A549 (cell line): ENCODE results near the gene ACSF3.

ENCODE experiments used
- CBX8 ChIP-seq: fragments of 200-600 bp; sonication (generic); IDR thresholded peaks from 2 replicates; pipeline ENCODE4 v1.6.1; 2016
- CEBPB ChIP-seq, 2 experiments: fragments of >200 bp in 1 of 2; sonication (Bioruptor Twin) in 1 of 2; formaldehyde crosslinking in 1 of 2; IDR thresholded peaks; 2 replicates each; pipeline ENCODE4 v1.6.1; 2012 to 2016
- CTCF ChIP-seq: fragments of >200 bp; sonication (Bioruptor Twin); formaldehyde crosslinking; IDR thresholded peaks from 3 replicates; pipeline ENCODE4 v1.5.1; 2016
- JUNB ChIP-seq: fragments of >200 bp; sonication (Bioruptor Twin); formaldehyde crosslinking; IDR thresholded peaks from 2 replicates; pipeline ENCODE4 v1.6.1; 2016
- KDM5A ChIP-seq: fragments of 200-600 bp; sonication (generic); IDR thresholded peaks from 2 replicates; pipeline ENCODE4 v1.6.1; 2016; ENCODE audit warnings: antibody characterized with exemption, mild to moderate bottlenecking
- MAZ ChIP-seq: fragments of 150-350 bp; IDR thresholded peaks from 2 replicates; pipeline ENCODE4 v1.6.1; 2014; ENCODE audit warnings: antibody characterized with exemption, low read depth, low read length, borderline replicate concordance
- MYC ChIP-seq: IDR thresholded peaks from 2 replicates; pipeline ENCODE4 v1.6.1; 2012; ENCODE audit warnings: mild to moderate bottlenecking, inconsistent platforms, low read length, improper control_type of control experiment, borderline replicate concordance
- POLR2A ChIP-seq: IDR thresholded peaks from 2 replicates; pipeline ENCODE4 v1.6.1; 2012; ENCODE audit warnings: mild to moderate bottlenecking, low read length
- RCOR1 ChIP-seq: fragments of 150-350 bp; IDR thresholded peaks from 2 replicates; pipeline ENCODE4 v1.6.1; 2014; ENCODE audit warnings: antibody characterized with exemption, low read length, low read depth
- RFX5 ChIP-seq: fragments of 450-650 bp; IDR thresholded peaks from 2 replicates; pipeline ENCODE4 v1.7.1; 2014; ENCODE audit warnings: antibody characterized with exemption, mild to moderate bottlenecking, moderate library complexity
- USF2 ChIP-seq: fragments of 450-650 bp; IDR thresholded peaks from 2 replicates; pipeline ENCODE4 v1.6.1; 2014; ENCODE audit warnings: antibody characterized with exemption
- ZFP36 ChIP-seq: fragments of 450-650 bp; IDR thresholded peaks from 2 replicates; pipeline ENCODE4 v1.6.1; 2014; ENCODE audit warnings: borderline replicate concordance; ENCODE audit not compliant: partially characterized antibody

GRCh38 chr16:89136931-89137330, 43.3 kb downstream of the ACSF3 start:
- TF ChIP-seq MYC (no peak), CTCF (no peak), POLR2A (no peak), RFX5 (no peak), CBX8 (no peak), JUNB (no peak), CEBPB (IDR thresholded peaks at IDR 0.05) (no peak), KDM5A (no peak), ZFP36 (no peak), USF2 (no peak), RCOR1 (no peak), MAZ (no peak)
